SK-N-SH (cell line): Measurements from ENCODE around the gene DTNBP1. TPM values are rescaled to one million over a fixed set of nuclear protein-coding genes. Genes with fewer than 3 reads are reported as not detected.

Experiments
- CTCF ChIA-PET: fragments of 300-600, 350-600 bp; formaldehyde crosslinking; extraction: SDS; loops from one replicate; lab custom pipeline; 2021; lab: Yijun Ruan, JAX
- POLR2A ChIA-PET: fragments of 350-600 bp; sonication (Branson Sonifier 250); formaldehyde crosslinking; extraction: SDS; loops from one replicate; lab custom pipeline; 2020; ENCODE audit warnings: antibody characterized with exemption, inconsistent platforms; lab: Yijun Ruan, JAX
- DNase-seq: peaks from one replicate; pipeline ENCODE4 v3.0.0; 2012
- H2AFZ ChIP-seq: fragments of 200-600 bp; sonication (generic); 2 replicates; pipeline ENCODE4 v1.8.1; 2016; ENCODE audit warnings: antibody characterized with exemption, mild to moderate bottlenecking, low read depth
- H3F3A ChIP-seq: fragments of 200-600 bp; sonication (generic); replicated peaks from 2 replicates; pipeline ENCODE3; 2016; ENCODE audit warnings: antibody characterized with exemption, mild to moderate bottlenecking; ENCODE audit not compliant: insufficient read depth
- H3K27ac ChIP-seq, 2 experiments: fragments of 200-500 bp in 1 of 2; fragments of 200-600 bp in 1 of 2; sonication (Bioruptor generic) in 1 of 2; sonication (generic), shearing (Covaris generic) in 1 of 2; 2 replicates each; pipeline versions ENCODE4 v1.5.1 to v1.6.1; 2014 to 2016; ENCODE audit warnings: low read depth in 2 of 2, inconsistent platforms in 1 of 2, low read length in 1 of 2, mild to moderate bottlenecking in 1 of 2, mixed read lengths in 1 of 2
- H3K27me3 ChIP-seq: fragments of 200-600 bp; sonication (generic), shearing (Covaris generic); 2 replicates; pipeline ENCODE4 v1.6.1; 2016; ENCODE audit warnings: mixed run types; ENCODE audit not compliant: insufficient read depth
- H3K36me3 ChIP-seq, 2 experiments: fragments of 200-500 bp in 1 of 2; fragments of 200-600 bp in 1 of 2; sonication (Bioruptor generic) in 1 of 2; sonication (generic) in 1 of 2; replicated peaks in 1 of 2; 2 replicates each; pipeline versions ENCODE3 to v1.5.1; 2014 to 2016; ENCODE audit warnings: low read length in 1 of 2, mild to moderate bottlenecking in 1 of 2; ENCODE audit not compliant: insufficient read depth in 2 of 2, control insufficient read depth in 1 of 2
- H3K4me1 ChIP-seq, 2 experiments: fragments of 200-500 bp in 1 of 2; fragments of 200-600 bp in 1 of 2; sonication (Bioruptor generic) in 1 of 2; sonication (generic), shearing (Covaris generic) in 1 of 2; 2 replicates each; pipeline versions ENCODE4 v1.5.1 to v1.6.1; 2014 to 2016; ENCODE audit warnings: low read depth in 1 of 2, low read length in 1 of 2, mixed run types in 1 of 2; ENCODE audit not compliant: insufficient read depth in 2 of 2, control insufficient read depth in 1 of 2
- H3K4me2 ChIP-seq: fragments of 200-600 bp; sonication (generic), shearing (Covaris generic); 2 replicates; pipeline ENCODE4 v1.6.1; 2017; ENCODE audit warnings: mixed run types
- H3K4me3 ChIP-seq, 2 experiments: fragments of 200-500 bp in 1 of 2; fragments of 200-600 bp in 1 of 2; sonication (Bioruptor generic) in 1 of 2; sonication (generic), shearing (Covaris generic) in 1 of 2; 2 replicates each; pipeline versions ENCODE4 v1.5.1 to v1.8.1; 2014 to 2016; ENCODE audit warnings: low read depth in 2 of 2, inconsistent platforms in 1 of 2, low read length in 1 of 2, mild to moderate bottlenecking in 1 of 2, mixed read lengths in 1 of 2, moderate library complexity in 1 of 2
- H3K79me2 ChIP-seq: fragments of 200-600 bp; sonication (generic); 2 replicates; pipeline ENCODE4 v1.8.1; 2017; ENCODE audit warnings: mild to moderate bottlenecking; ENCODE audit not compliant: insufficient read depth
- H3K9ac ChIP-seq: fragments of 200-600 bp; sonication (generic); 2 replicates; pipeline ENCODE4 v1.6.1; 2017; ENCODE audit warnings: mixed run types
- H3K9me2 ChIP-seq: fragments of 200-600 bp; sonication (generic); 2 replicates; pipeline ENCODE4 v1.6.1; 2017; ENCODE audit warnings: mixed run types
- H3K9me3 ChIP-seq: fragments of 200-600 bp; sonication (generic); 2 replicates; pipeline ENCODE4 v1.6.1; 2017; ENCODE audit warnings: mixed run types, mild to moderate bottlenecking, moderate library complexity
- H4K20me1 ChIP-seq: fragments of 200-600 bp; sonication (generic); 2 replicates; pipeline ENCODE4 v1.6.1; 2017; ENCODE audit warnings: mild to moderate bottlenecking, mixed run types; ENCODE audit not compliant: insufficient read depth
- FOSL2 ChIP-seq: IDR thresholded peaks from 2 replicates; pipeline ENCODE4 v1.4.0; 2012; ENCODE audit warnings: low read depth, mild to moderate bottlenecking, moderate library complexity, borderline replicate concordance
- JUND ChIP-seq: IDR thresholded peaks from 2 replicates; pipeline ENCODE4 v1.4.0; 2012
- MAX ChIP-seq: IDR thresholded peaks from 2 replicates; pipeline ENCODE4 v1.4.0; 2012; ENCODE audit warnings: low read depth
- NRF1 ChIP-seq: IDR thresholded peaks from 2 replicates; pipeline ENCODE4 v1.6.1; 2012; ENCODE audit warnings: low read depth, mild to moderate bottlenecking, low read length
- RCOR1 ChIP-seq: fragments of 150-350 bp; IDR thresholded peaks from 2 replicates; pipeline ENCODE4 v1.6.1; 2017; ENCODE audit warnings: antibody characterized with exemption, low read length
- RFX5 ChIP-seq: IDR thresholded peaks from 2 replicates; pipeline ENCODE4 v1.6.1; 2012; ENCODE audit warnings: mild to moderate bottlenecking, improper control_type of control experiment, low read length
- TCF12 ChIP-seq: IDR thresholded peaks from 2 replicates; pipeline ENCODE4 v1.4.0; 2012
- TEAD4 ChIP-seq: IDR thresholded peaks from 2 replicates; pipeline ENCODE4 v1.4.0; 2012; ENCODE audit warnings: mild to moderate bottlenecking, borderline replicate concordance; ENCODE audit not compliant: insufficient read depth
- USF2 ChIP-seq: fragments of 150-350 bp; IDR thresholded peaks from 2 replicates; pipeline ENCODE4 v1.6.1; 2017; ENCODE audit warnings: antibody characterized with exemption, low read length, low read depth, borderline replicate concordance
- YY1 ChIP-seq: IDR thresholded peaks from 2 replicates; pipeline ENCODE4 v1.4.0; 2012; ENCODE audit warnings: low read depth, mild to moderate bottlenecking
- WGBS: methylation state at CpG from one replicate; pipeline ENCODE4 v1.1.6; 2017; ENCODE audit warnings: low lambda C conversion rate; 5-methylcytosine and 5-hydroxymethylcytosine counted together
- polyA plus RNA-seq, 3 experiments: library from polyadenylated mRNA; depleted of rRNA; stranded (reverse); fragments of >200 nt; gene quantifications; 2 replicates each; pipeline ENCODE4 v1.2.3, GENCODE V29; 2012
- TF ChIP-seq, protein P1 (sequence below): IDR thresholded peaks from 2 replicates; pipeline ENCODE4 v1.4.0; 2012; ENCODE audit warnings: low read depth, borderline replicate concordance
- TF ChIP-seq, protein P2 (sequence below): fragments of 200-600 bp; sonication (generic); IDR thresholded peaks from 2 replicates; pipeline ENCODE4 v1.6.1; 2017; ENCODE audit warnings: antibody characterized with exemption, mild to moderate bottlenecking, moderate library complexity
- TF ChIP-seq, protein P3 (sequence below): IDR thresholded peaks from 2 replicates; pipeline ENCODE4 v1.6.1; 2012; ENCODE audit warnings: mild to moderate bottlenecking, low read depth, low read length, moderate library complexity

DTNBP1 gene
- polyA plus RNA-seq, 1 of the 3 experiments (the other 2 are of a cell fraction): 19.7 TPM

DNA sequence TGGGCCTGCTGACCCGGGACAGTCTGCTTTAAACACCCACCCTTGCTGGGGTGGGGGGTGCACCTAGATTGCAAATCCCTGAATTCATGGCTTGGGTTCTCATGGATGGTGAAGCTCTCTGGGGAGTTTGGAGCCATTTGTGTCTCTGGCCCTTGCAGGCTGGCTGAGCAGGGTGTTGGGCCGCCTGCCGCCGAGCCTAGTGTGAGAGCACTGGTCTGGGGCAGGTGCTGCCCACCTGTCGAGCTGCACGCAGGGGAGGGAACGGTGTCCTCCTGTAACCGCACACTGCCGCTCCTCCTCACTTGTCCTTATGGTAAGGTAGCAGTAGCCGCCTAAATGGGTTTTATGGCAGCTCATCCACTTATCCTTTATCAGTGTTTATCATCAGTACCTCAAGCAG is 143.9 kb downstream of the DTNBP1 start:
- Histone ChIP-seq H3K9me2 (no peaks in the 10 kb centered on the region), H3K9ac (no peak overlapping the region), H3K27ac (no peak overlapping the region), H3K9me3 (no peaks in the 10 kb centered on the region), H4K20me1 (no peaks in the 10 kb centered on the region), H3K79me2 (no peaks in the 10 kb centered on the region), H3K4me2 (no peak overlapping the region), H2AFZ (no peak overlapping the region), H3K4me3 (no peak overlapping the region), H3F3A (peaks cover 2% of the 10 kb centered on the region), H3K27me3 (no peaks in the 10 kb centered on the region), H3K4me1 (no peaks in the 10 kb centered on the region; a peak in 1 of 4 replicates), H3K36me3 (peaks cover 19 to 43% of the 10 kb centered on the region in 2 experiments)
- TF ChIP-seq MAX: no peak
- TF ChIP-seq JUND: no peak
- no peak for TF ChIP-seq YY1
- TF ChIP-seq USF2: no peak
- TF ChIP-seq NRF1: no peak
- TF ChIP-seq FOSL2: no peak
- TF ChIP-seq, protein P1, sequence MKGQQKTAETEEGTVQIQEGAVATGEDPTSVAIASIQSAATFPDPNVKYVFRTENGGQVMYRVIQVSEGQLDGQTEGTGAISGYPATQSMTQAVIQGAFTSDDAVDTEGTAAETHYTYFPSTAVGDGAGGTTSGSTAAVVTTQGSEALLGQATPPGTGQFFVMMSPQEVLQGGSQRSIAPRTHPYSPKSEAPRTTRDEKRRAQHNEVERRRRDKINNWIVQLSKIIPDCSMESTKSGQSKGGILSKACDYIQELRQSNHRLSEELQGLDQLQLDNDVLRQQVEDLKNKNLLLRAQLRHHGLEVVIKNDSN: no peak
- no peak for DNase-seq
- CTCF ChIA-PET: interaction anchor here (1.6 kb wide), 1 partner anchor 14 kb away, joined by 5 read pairs; no protein-coding TSS in a partner anchor
- POLR2A ChIA-PET: no interaction called here
- WGBS: 94% methylated on average over 6 of the region's 10 CpGs

- Histone ChIP-seq H3K4me1 (no peaks in the 10 kb centered on the region; a peak in 1 of 4 replicates), H3K4me3 (no peak overlapping the region), H3K27ac (no peak overlapping the region), H3K27me3 (no peaks in the 10 kb centered on the region), H2AFZ (no peak overlapping the region), H3K36me3 (peaks cover 13 to 35% of the 10 kb centered on the region in 2 experiments), H3K9me2 (no peaks in the 10 kb centered on the region), H3K79me2 (no peaks in the 10 kb centered on the region), H3K9ac (no peak overlapping the region), H3F3A (peaks cover 2% of the 10 kb centered on the region), H4K20me1 (no peaks in the 10 kb centered on the region), H3K4me2 (no peak overlapping the region), H3K9me3 (no peaks in the 10 kb centered on the region)
- ChIA-PET POLR2A (no interaction called here), CTCF (no interaction called here)
- TF ChIP-seq YY1 (no peak), RCOR1 (no peak), TEAD4 (no peak), FOSL2 (no peak), TCF12 (no peak), RFX5 (no peak)
- TF ChIP-seq, protein P2, sequence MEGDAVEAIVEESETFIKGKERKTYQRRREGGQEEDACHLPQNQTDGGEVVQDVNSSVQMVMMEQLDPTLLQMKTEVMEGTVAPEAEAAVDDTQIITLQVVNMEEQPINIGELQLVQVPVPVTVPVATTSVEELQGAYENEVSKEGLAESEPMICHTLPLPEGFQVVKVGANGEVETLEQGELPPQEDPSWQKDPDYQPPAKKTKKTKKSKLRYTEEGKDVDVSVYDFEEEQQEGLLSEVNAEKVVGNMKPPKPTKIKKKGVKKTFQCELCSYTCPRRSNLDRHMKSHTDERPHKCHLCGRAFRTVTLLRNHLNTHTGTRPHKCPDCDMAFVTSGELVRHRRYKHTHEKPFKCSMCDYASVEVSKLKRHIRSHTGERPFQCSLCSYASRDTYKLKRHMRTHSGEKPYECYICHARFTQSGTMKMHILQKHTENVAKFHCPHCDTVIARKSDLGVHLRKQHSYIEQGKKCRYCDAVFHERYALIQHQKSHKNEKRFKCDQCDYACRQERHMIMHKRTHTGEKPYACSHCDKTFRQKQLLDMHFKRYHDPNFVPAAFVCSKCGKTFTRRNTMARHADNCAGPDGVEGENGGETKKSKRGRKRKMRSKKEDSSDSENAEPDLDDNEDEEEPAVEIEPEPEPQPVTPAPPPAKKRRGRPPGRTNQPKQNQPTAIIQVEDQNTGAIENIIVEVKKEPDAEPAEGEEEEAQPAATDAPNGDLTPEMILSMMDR: no peak
- TF ChIP-seq, protein P3, sequence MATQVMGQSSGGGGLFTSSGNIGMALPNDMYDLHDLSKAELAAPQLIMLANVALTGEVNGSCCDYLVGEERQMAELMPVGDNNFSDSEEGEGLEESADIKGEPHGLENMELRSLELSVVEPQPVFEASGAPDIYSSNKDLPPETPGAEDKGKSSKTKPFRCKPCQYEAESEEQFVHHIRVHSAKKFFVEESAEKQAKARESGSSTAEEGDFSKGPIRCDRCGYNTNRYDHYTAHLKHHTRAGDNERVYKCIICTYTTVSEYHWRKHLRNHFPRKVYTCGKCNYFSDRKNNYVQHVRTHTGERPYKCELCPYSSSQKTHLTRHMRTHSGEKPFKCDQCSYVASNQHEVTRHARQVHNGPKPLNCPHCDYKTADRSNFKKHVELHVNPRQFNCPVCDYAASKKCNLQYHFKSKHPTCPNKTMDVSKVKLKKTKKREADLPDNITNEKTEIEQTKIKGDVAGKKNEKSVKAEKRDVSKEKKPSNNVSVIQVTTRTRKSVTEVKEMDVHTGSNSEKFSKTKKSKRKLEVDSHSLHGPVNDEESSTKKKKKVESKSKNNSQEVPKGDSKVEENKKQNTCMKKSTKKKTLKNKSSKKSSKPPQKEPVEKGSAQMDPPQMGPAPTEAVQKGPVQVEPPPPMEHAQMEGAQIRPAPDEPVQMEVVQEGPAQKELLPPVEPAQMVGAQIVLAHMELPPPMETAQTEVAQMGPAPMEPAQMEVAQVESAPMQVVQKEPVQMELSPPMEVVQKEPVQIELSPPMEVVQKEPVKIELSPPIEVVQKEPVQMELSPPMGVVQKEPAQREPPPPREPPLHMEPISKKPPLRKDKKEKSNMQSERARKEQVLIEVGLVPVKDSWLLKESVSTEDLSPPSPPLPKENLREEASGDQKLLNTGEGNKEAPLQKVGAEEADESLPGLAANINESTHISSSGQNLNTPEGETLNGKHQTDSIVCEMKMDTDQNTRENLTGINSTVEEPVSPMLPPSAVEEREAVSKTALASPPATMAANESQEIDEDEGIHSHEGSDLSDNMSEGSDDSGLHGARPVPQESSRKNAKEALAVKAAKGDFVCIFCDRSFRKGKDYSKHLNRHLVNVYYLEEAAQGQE: no peak
- no peak for DNase-seq
- 96% methylated on average over 3 of the region's 9 CpGs for WGBS
These were observed 144.8 kb downstream of the DTNBP1 start for GRCh38 chr6:15518057-15518456.
